Loucy (cell line): ENCODE results near the gene ZNF407.

Source experiments
- H2AFZ ChIP-seq: fragments of 200-600 bp; sonication (generic); 2 replicates; pipeline ENCODE4 v1.6.0; 2016; ENCODE audit warnings: antibody characterized with exemption, mild to moderate bottlenecking, low read length, moderate library complexity
- H3F3A ChIP-seq: fragments of 200-600 bp; 2 replicates; pipeline ENCODE4 v1.6.0; 2016; ENCODE audit warnings: antibody characterized with exemption, low read depth, mild to moderate bottlenecking
- H3K27me3 ChIP-seq: fragments of 200-600 bp; sonication (generic); 2 replicates; pipeline ENCODE4 v1.6.1; 2014; ENCODE audit warnings: low read length, mild to moderate bottlenecking; ENCODE audit not compliant: insufficient read depth, poor library complexity, severe bottlenecking
- H3K36me3 ChIP-seq: fragments of 200-600 bp; sonication (generic); 2 replicates; pipeline ENCODE4 v1.6.1; 2016; ENCODE audit warnings: low read length; ENCODE audit not compliant: insufficient read depth
- H3K4me1 ChIP-seq: fragments of 200-600 bp; sonication (generic); 2 replicates; pipeline ENCODE4 v1.5.1; 2014; ENCODE audit warnings: low read length, mild to moderate bottlenecking; ENCODE audit not compliant: insufficient read depth, poor library complexity, severe bottlenecking
- H3K4me2 ChIP-seq: fragments of 200-600 bp; sonication (generic); 2 replicates; pipeline ENCODE4 v1.6.0; 2014; ENCODE audit warnings: antibody characterized with exemption, low read length, low read depth, mild to moderate bottlenecking; ENCODE audit not compliant: poor library complexity, severe bottlenecking
- H3K4me3 ChIP-seq: fragments of 200-600 bp; sonication (generic); 2 replicates; pipeline ENCODE4 v1.5.1; 2014; ENCODE audit warnings: low read length, mild to moderate bottlenecking, mixed read lengths; ENCODE audit not compliant: poor library complexity, severe bottlenecking
- H3K79me2 ChIP-seq: fragments of 200-600 bp; sonication (generic); 2 replicates; pipeline ENCODE4 v1.6.1; 2014; ENCODE audit warnings: low read length; ENCODE audit not compliant: insufficient read depth
- H3K9ac ChIP-seq: fragments of 200-600 bp; sonication (generic); 2 replicates; pipeline ENCODE4 v1.6.0; 2014; ENCODE audit warnings: mild to moderate bottlenecking, low read depth, low read length, moderate library complexity; ENCODE audit not compliant: poor library complexity, severe bottlenecking
- H3K9me2 ChIP-seq: fragments of 200-600 bp; sonication (generic); replicated peaks from 2 replicates; pipeline ENCODE4 v1.6.1; 2016; ENCODE audit warnings: low read depth, low read length, mixed read lengths
- H3K9me3 ChIP-seq: fragments of 200-600 bp; sonication (generic); 2 replicates; pipeline ENCODE4 v1.6.1; 2014; ENCODE audit warnings: mild to moderate bottlenecking, antibody characterized with exemption, low read length, low read depth; ENCODE audit not compliant: insufficient read depth
- H4K20me1 ChIP-seq: fragments of 200-600 bp; sonication (generic); 2 replicates; pipeline ENCODE4 v1.6.0; 2014; ENCODE audit warnings: antibody characterized with exemption, low read length, mild to moderate bottlenecking; ENCODE audit not compliant: insufficient read depth, poor library complexity, severe bottlenecking
- CTCF ChIP-seq: fragments of 200-600 bp; sonication (generic); conservative IDR thresholded peaks from 2 replicates; pipeline ENCODE4 v1.5.1; 2014; ENCODE audit warnings: mild to moderate bottlenecking, antibody characterized with exemption, low read length
- EZH2phosphoT487 ChIP-seq: fragments of 200-600 bp; IDR thresholded peaks from 2 replicates; pipeline ENCODE4 v1.6.1; 2018; ENCODE audit warnings: antibody characterized with exemption, mild to moderate bottlenecking, moderate library complexity, borderline replicate concordance

Gene ZNF407

GRCh38 chr18:75110311-75110710 is 512.6 kb downstream of the ZNF407 start:
- H3K9me3 ChIP-seq, result no peaks in the 10 kb centered on the region
- TF ChIP-seq CTCF, result no peak
- no peak for TF ChIP-seq EZH2phosphoT487
- H3K9me2 ChIP-seq, result no peaks in the 10 kb centered on the region
- no peak overlapping the region for H3K4me2 ChIP-seq
- H3K9ac ChIP-seq, result no peak overlapping the region
- H2AFZ ChIP-seq, result no peak overlapping the region
- H3K4me1 ChIP-seq, result no peaks in the 10 kb centered on the region
- no peak overlapping the region for H3K4me3 ChIP-seq
- no peaks in the 10 kb centered on the region for H3K79me2 ChIP-seq
- H3K27me3 ChIP-seq, result no peaks in the 10 kb centered on the region
- no peaks in the 10 kb centered on the region for H4K20me1 ChIP-seq
- no peaks in the 10 kb centered on the region for H3F3A ChIP-seq
- H3K36me3 ChIP-seq, result no peaks in the 10 kb centered on the region

- Histone ChIP-seq H3K9ac (no peak overlapping the region), H3K4me3 (no peak overlapping the region)
- TF ChIP-seq EZH2phosphoT487 (no peak), CTCF (no peak)
Measured at GRCh38 chr18:75110846-75111415, 513.3 kb downstream of the ZNF407 start.

GRCh38 chr18:75111760-75112159 is 514.1 kb downstream of the ZNF407 start:
- H4K20me1 ChIP-seq, result no peaks in the 10 kb centered on the region
- TF ChIP-seq EZH2phosphoT487 (no peak), CTCF (no peak)
- H3K36me3 ChIP-seq, result no peaks in the 10 kb centered on the region
- no peak overlapping the region for H3K9ac ChIP-seq
- no peaks in the 10 kb centered on the region for H3F3A ChIP-seq
- no peaks in the 10 kb centered on the region for H3K27me3 ChIP-seq
- H3K9me3 ChIP-seq, result no peaks in the 10 kb centered on the region
- H3K4me2 ChIP-seq, result no peak overlapping the region
- no peaks in the 10 kb centered on the region for H3K9me2 ChIP-seq
- no peak overlapping the region for H2AFZ ChIP-seq
- no peaks in the 10 kb centered on the region for H3K4me1 ChIP-seq
- no peaks in the 10 kb centered on the region for H3K79me2 ChIP-seq
- no peak overlapping the region for H3K4me3 ChIP-seq

More at GRCh38 chr18:75110846-75111415, 513.3 kb downstream of the ZNF407 start:
- no peaks in the 10 kb centered on the region for H3K79me2 ChIP-seq
- H3K9me2 ChIP-seq, result no peaks in the 10 kb centered on the region
- no peaks in the 10 kb centered on the region for H3K36me3 ChIP-seq
- no peaks in the 10 kb centered on the region for H4K20me1 ChIP-seq
- H3K4me1 ChIP-seq, result no peaks in the 10 kb centered on the region
- no peak overlapping the region for H3K4me2 ChIP-seq
- H3F3A ChIP-seq, result no peaks in the 10 kb centered on the region
- H2AFZ ChIP-seq, result no peak overlapping the region
- no peaks in the 10 kb centered on the region for H3K9me3 ChIP-seq
- H3K27me3 ChIP-seq, result no peaks in the 10 kb centered on the region
